Stimulated activated CD4-positive, alpha-beta T cell treated with anti-CD3 and anti-CD28 coated beads, Interleukin-1b, Interleukin-23, amount 100 ng/mL, for 4 hours (primary cell): ENCODE data around the gene MACROD2.

Source experiments
- DNase-seq, 2 donors: peaks; one replicate each; pipeline ENCODE4 v3.0.0-alpha.2; 2020; ENCODE audit warnings: low read depth in 2 of 2

MACROD2 gene

DNA sequence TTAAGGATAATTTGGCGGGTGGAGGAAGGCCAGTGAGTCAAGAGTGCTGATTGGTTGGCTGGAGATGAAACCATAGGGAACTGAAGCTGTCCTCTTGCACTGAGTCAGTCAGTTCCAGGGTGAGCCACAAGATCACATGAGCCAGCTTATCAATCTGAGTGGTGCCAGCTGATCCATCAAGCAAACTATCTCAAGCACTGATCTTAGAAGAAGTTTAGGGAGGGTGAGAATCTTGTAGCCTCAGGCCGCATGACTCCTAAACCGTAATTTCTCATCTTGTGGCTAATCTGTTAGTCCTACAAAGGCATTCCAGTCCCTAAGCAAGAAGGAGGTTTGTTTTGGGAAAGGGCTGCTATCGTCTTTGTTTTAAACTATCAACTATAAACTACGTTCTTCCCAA lies 1623.6 kb downstream of the MACROD2 start:
- no peak for DNase-seq

DNA sequence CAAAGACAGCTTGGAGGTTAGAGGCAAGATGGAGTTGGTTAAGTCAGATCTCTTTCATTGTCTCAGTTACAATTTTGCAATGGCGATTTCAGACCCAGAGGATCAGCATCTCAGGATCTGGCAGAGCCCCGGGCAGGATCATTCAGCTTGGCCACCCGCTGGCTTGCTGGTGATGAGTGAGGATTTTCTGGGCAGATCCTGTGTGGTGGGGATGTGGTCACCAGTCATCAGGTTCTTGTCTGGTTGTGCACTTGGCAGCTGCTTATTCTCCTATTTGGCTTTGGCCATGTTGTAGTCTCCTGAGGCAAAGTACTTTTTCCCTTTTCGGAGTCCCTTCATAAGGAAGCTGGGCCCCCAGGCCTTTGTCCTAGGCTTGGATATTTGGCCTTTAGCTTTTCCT lies 1624.0 kb downstream of the MACROD2 start:
- DNase-seq = no peak

DNA sequence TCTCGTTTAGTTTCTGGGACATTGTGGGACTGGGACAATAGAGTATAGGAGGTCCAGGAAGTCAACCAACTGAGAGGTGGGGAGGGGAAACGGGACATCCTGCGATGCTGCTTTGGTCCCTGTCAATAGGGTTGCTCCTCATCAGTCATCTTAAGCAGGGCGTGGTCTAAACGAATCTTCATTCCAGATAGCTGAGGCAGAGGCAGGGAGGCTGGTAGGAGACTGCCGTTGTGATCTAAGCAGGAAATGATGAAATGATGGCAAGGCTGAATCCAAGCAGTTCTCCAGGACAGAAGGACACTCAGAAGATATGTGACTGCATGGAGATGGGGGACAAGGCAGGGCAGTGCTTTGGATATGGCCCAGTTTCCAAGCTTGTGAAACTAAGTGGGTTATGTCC lies 1624.5 kb downstream of the MACROD2 start:
- DNase-seq = no peak

- no peak for DNase-seq
Observed at GRCh38 chr20:15622368-15622767, 1627.1 kb downstream of the MACROD2 start.

DNA sequence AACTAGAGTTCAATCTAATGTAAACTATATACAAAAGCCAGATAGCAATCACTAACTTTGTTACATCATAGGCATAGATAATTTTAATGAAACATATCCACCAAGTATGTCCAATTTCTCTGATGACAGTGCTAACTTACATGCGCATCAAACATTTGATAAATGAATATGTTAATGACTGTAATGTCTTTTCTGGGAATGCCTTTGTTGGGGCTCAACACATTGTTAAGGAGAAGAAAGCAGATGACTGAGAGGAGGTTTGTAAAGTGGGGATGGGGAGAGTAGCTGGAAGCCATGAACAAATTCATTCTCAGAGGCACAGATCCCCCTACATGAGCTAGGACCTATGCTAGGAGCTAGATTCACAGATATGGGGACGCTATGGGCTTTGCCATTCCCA lies 1627.9 kb downstream of the MACROD2 start:
- no peak for DNase-seq

DNA sequence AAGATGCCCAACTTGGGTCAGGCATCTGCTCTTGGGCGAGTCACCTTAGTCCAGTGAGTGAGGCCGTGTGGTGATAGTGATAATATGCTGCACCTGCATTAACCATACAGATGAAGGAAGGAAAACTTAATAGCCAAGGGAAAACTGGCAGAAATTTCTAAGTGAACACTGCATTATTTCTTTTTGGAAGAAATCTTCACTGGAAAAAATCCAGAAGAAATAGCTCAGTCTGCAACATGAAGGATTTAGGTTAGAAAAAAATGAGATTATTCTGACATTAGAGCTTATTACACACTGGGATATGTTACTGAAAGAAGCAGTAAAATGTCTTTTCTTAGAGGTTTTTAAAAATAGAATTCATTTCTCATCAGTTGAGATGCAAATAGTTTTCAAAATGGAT lies 1630.7 kb downstream of the MACROD2 start:
- no peak for DNase-seq

- DNase-seq = no peak
Observed at GRCh38 chr20:15627089-15627488, 1631.8 kb downstream of the MACROD2 start.

DNA sequence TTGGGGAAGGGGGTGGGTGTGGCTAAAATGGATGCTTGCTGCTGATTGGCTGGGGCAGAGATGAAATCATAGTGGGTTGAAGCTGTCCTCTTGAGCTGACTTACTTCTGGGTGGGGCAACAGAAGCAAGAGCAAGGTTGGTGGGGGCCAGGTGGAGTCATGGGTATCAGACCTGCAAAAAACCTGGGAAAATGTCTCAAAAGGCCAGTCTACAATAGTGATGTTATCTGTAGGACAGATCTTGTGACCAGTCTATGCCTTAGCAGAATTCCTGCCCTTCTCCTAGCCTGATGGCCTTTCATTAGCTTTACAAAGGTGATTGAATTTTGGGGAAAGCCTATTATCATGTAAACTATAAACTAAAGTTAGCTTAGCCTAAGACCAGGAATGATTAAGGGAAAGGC lies 1632.2 kb downstream of the MACROD2 start:
- DNase-seq = no peak

DNA sequence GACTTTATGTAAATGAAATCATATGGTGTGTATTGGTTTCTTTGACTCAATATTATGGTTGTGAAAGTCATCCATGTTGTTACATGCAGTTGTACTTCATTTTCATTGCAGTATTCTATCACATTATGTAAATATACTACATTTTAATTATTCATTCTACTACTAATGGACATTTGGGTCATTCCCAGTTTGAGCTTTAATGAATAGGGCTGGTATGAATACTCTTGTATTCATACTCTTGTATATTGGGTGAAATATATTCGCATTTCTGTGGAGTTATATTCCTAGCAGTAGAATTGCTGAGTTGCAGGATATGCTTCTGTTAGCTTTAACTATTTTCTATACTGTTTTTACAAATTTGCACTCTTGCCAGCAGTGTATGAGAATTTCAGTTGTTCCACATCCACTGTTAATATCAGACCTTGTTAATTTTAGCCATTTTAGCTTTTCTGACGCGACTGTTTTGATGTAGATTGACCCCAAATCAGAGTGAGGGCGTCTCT lies 1633.6 kb downstream of the MACROD2 start:
- DNase-seq = no peak

- no peak for DNase-seq
Observed at GRCh38 chr20:15630360-15630759, 1635.0 kb downstream of the MACROD2 start.

DNA sequence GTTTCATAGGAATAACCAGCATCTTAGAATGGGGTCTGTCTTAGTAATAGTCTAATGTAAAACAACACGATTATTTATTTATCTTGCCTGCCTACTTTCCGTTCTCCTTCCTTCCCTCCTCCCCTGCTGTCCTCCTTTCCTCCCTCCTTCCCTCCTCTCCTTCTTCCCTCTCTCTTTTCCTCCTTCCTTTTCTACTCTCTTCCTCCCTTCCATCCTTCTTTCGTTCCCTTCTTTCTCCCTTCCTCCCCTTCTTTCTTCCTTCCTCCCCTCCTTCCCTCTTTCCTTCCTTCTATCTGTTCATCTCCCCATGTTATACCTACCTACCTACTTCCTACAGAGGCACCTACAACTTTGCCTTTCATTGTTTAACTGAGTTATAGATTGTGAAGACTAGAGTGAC lies 1637.4 kb downstream of the MACROD2 start:
- no peak for DNase-seq

DNA sequence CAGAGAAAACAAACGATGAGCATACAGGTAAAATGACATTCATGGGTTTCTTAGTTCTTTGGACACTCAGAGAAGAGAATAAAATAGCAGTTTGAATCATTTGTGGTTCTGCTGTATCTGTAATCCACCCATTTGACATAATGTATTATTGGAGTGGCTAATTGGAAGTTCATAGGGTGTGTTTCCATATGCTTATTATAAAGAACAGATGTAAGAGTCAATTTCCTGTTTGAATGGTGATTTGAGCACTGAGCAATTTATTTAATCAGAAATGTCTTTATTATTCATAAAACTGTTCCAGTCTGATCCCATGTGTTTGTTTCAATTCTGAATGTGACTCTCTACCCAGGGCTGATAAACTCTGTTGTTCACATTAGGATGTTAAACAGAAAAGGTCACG lies 1638.8 kb downstream of the MACROD2 start:
- DNase-seq = no peak

DNA sequence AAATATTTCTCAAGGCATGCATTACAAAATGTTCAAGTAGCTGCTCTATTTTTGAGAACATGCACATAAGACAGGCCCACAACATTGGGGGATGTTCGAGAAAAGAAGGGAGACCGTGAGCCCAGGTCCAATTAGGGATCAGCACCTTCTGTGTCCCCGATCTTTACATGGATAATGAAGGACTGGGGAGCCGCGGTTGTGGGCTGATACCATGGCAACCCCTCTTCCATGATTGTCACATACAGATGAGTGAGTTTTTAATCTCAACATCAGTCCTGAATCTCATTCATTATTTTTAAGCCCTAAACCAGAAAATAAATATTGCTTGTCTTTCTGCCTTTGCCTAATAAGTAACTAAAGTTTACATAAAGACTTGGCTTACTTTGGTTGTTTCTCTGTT lies 1642.2 kb downstream of the MACROD2 start:
- no peak for DNase-seq

- no peak for DNase-seq
Observed at GRCh38 chr20:15637950-15638754, 1642.8 kb downstream of the MACROD2 start.

GRCh38 chr20:15638816-15639215 lies 1643.5 kb downstream of the MACROD2 start:
- no peak for DNase-seq

GRCh38 chr20:15639839-15640238 lies 1644.5 kb downstream of the MACROD2 start:
- DNase-seq = no peak

DNA sequence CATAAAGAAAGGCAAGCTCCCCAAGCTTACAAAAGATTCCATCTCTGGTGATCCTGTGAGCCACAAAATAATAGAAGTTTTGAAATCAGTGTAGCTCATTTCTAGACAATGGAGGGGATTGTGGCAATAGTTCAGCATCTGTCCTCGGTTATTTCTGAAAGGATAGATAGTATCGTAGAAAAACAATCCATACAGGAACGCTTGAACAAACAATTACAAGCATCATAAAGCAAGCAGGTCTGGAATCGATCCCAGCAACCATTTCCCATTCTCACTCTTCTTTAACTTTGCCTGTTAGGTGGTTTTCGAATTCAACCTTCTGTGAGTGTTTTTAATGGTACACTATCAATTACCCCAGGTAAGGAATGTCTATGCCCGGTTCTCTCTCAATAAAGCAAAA lies 1646.8 kb downstream of the MACROD2 start:
- DNase-seq = no peak

DNA sequence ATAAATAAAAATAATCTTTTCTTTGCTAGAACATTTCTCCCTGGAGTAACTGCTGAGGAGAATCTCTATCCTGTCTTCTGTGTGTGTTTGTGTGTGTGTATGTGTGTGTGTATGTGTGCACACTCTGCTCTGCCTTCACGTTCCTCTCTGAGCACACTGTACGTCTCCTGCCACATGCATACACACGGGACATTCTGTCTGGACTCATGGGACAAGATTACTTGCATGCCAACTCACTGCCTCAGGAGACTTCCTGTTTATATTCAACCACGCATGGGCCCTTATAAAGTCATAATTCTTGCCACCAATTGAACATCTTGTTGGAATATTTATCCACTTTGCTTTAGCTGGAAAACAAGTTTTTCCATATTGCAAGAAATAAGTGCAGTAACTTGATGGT lies 1647.4 kb downstream of the MACROD2 start:
- DNase-seq = no peak

DNA sequence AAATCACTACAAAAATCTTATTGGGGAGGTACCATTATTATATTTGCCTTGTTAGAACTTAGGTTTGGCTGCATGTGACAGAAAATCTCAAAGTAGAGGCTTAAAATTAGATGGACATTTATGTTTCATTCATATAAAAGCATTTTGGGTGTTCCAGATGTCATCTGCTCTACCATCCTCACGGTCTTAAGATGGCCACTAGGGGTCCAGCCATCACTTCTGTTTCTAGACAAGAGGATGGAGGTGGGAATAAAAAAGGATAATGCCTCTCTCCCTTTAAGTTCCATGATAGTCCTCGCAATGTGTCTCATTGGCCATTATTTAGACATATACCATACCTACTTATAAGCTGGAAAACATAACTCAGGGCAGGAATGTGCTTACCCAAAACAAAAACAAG lies 1648.4 kb downstream of the MACROD2 start:
- DNase-seq = no peak

- no peak for DNase-seq
Observed at GRCh38 chr20:15645816-15646215, 1650.5 kb downstream of the MACROD2 start.

DNA sequence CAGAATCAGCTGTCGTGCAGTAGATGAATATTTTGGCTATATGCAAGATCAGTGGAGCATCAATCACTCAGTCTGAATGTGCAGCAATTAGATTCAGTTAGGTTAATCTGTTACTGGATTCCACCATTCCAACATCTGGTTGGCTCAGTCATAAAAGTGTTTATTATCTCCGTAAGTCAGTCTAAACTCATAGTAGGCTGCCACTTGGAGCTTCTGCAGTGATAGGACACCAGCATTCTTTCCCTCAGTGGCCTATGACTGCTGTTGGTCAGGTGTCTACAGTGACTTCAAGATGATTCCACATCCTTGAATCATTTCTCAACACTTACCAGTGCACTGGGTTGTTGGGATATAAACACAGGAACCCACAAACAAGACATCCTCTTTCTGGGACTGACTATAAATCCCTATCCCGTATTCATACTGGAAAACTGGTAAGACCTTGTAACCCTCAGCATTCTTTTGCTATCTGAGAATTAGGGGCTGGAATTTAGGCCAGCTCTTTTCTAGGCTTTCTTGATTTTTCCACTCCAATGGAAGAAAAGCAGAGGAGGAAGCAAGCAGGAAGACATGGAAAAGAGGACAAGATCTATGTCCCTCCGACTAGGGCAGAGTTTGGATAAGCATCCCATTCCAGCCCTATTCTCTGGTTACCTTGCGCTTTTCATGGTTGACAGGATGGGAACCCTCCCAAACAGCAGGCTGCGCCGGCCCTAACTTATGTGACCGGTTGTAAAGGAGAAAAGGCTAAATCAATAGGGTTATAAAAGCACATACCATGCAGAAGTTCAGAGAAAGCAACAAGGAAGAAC lies 1658.3 kb downstream of the MACROD2 start:
- no peak for DNase-seq

GRCh38 chr20:15654208-15654649 lies 1658.9 kb downstream of the MACROD2 start:
- no peak for DNase-seq

GRCh38 chr20:15655295-15655874 lies 1660.1 kb downstream of the MACROD2 start:
- no peak for DNase-seq
